ENCODE results near the gene VPS16. TPM values are rescaled to one million over a fixed set of nuclear protein-coding genes. Genes with fewer than 3 reads are reported as not detected.
"Not testable (repeated sequence)": the region's sequence is repeated elsewhere in the genome, so short reads cannot be mapped to it uniquely, and the experiment has no call there.

Gene VPS16
- total RNA-seq, 1 experiment from 2014 or later = 26.2 TPM

- no peak for TF ChIP-seq AFF4 (CRISPR knock-in tag; IDR thresholded peaks at IDR 0.05; ENCODE audit: borderline replicate concordance)
- TF ChIP-seq NFATC4 (CRISPR knock-in tag; IDR thresholded peaks at IDR 0.05) = no peak
Measured at GRCh38 chr20:2807019-2807418, 33.5 kb upstream of the VPS16 start (continued).

- Mint-ChIP-seq H3K9me3 (peaks cover 21% of the 10 kb centered on the region), H3K27me3 (ENCODE audit: low read depth) (peaks cover 93% of the 10 kb centered on the region), H3K4me1 (peaks cover 12% of the 10 kb centered on the region)
- POLR2A ChIA-PET; ATAC-seq; H3K27ac Mint-ChIP-seq; H3K4me3 Mint-ChIP-seq; H3K36me3 Mint-ChIP-seq; DNase-seq (ENCODE audit: low spot score): not testable (repeated sequence)
- CTCF ChIA-PET = interaction anchor here (1.6 kb wide), 1 partner anchor 136 kb away, joined by 4 read pairs; no protein-coding TSS in a partner anchor
Measured at GRCh38 chr20:2807929-2808328, 32.6 kb upstream of the VPS16 start.

GRCh38 chr20:2809690-2810089, 30.9 kb upstream of the VPS16 start:
- no peak for DNase-seq (ENCODE audit: low spot score)
- H3K4me3 Mint-ChIP-seq = no peak overlapping the region

More at GRCh38 chr20:2809690-2810089, 30.9 kb upstream of the VPS16 start:
- ATAC-seq = no peak
- Mint-ChIP-seq H3K4me1 (peaks cover 8% of the 10 kb centered on the region), H3K9me3 (peaks cover 25% of the 10 kb centered on the region), H3K27ac (no peak overlapping the region), H3K36me3 (no peaks in the 10 kb centered on the region), H3K27me3 (ENCODE audit: low read depth) (peaks cover 80% of the 10 kb centered on the region)
- TF ChIP-seq ATF2 (CRISPR knock-in tag; IDR thresholded peaks at IDR 0.05; ENCODE audit: borderline replicate concordance, low read depth) (no peak), PREB (CRISPR knock-in tag; IDR thresholded peaks at IDR 0.05; ENCODE audit: borderline replicate concordance) (no peak), OVOL2 (CRISPR knock-in tag; IDR thresholded peaks at IDR 0.05; ENCODE audit: borderline replicate concordance) (no peak), NFATC4 (CRISPR knock-in tag; IDR thresholded peaks at IDR 0.05) (no peak), SP1 (CRISPR knock-in tag; conservative IDR thresholded peaks at IDR 0.05) (no peak), ZNF263 (CRISPR knock-in tag; IDR thresholded peaks at IDR 0.05; ENCODE audit: low read depth) (no peak), ELF4 (CRISPR knock-in tag; IDR thresholded peaks at IDR 0.05; ENCODE audit: low read depth) (no peak), IRF1 (CRISPR knock-in tag; IDR thresholded peaks at IDR 0.05) (no peak), ZNF425 (CRISPR knock-in tag; conservative IDR thresholded peaks at IDR 0.05) (no peak), RORB (CRISPR knock-in tag; IDR thresholded peaks at IDR 0.05) (no peak), ZNF416 (CRISPR knock-in tag; IDR thresholded peaks at IDR 0.05) (no peak), IRF2 (CRISPR knock-in tag; IDR thresholded peaks at IDR 0.05; ENCODE audit: borderline replicate concordance, low read depth) (no peak), FOXP1 (CRISPR knock-in tag; IDR thresholded peaks at IDR 0.05; ENCODE audit: borderline replicate concordance) (no peak), RELA (CRISPR knock-in tag; IDR thresholded peaks at IDR 0.05; ENCODE audit: borderline replicate concordance) (no peak), ZSCAN18 (CRISPR knock-in tag; IDR thresholded peaks at IDR 0.05) (no peak), FOXJ3 (CRISPR knock-in tag; IDR thresholded peaks at IDR 0.05; ENCODE audit: borderline replicate concordance) (no peak)
- POLR2A ChIA-PET = interaction anchor here (0.7 kb wide), 1 partner anchor 11 kb away, joined by 13 read pairs; no protein-coding TSS in a partner anchor
- CTCF ChIA-PET = interaction anchor here (1.6 kb wide), 1 partner anchor 138 kb away, joined by 4 read pairs; no protein-coding TSS in a partner anchor
